H1 (cell line): ENCODE results near the gene ZNF831. TPM values are rescaled to one million over a fixed set of nuclear protein-coding genes. Genes with fewer than 3 reads are reported as not detected.

ENCODE experiments used
- CTCF ChIA-PET: fragments of 300-600 bp; sonication (Branson Sonifier 250); formaldehyde crosslinking; loops from one replicate; lab custom pipeline; 2021; ENCODE audit not compliant: partially characterized antibody; lab: Charles Lee
- POLR2A ChIA-PET: fragments of 300-600 bp; sonication (Branson Sonifier 250); formaldehyde crosslinking; loops from one replicate; lab custom pipeline; 2021; ENCODE audit warnings: inconsistent platforms; ENCODE audit not compliant: partially characterized antibody; lab: Charles Lee
- DNase-seq, 2 experiments: peaks; one replicate each; pipeline versions ENCODE4 v3.0.0 to v3.0.0-alpha.2; 2010 to 2022; ENCODE audit warnings: low spot score in 2 of 2, low read depth in 1 of 2, mixed read lengths in 1 of 2
- FAIRE-seq: peaks from 2 replicates; lab custom pipeline; 2011; peaks lifted over from hg19 to GRCh38; lab: Jason Lieb, UNC
- H2AFZ ChIP-seq: 2 replicates; pipeline ENCODE4 v1.8.1; 2012; ENCODE audit warnings: low read length, inconsistent platforms
- H2AK5ac ChIP-seq: 2 replicates; pipeline ENCODE4 v1.6.1; 2013; ENCODE audit warnings: low read depth, low read length
- H2BK120ac ChIP-seq: replicated peaks from 2 replicates; pipeline ENCODE3; 2013; ENCODE audit warnings: low read depth, low read length, inconsistent platforms
- H2BK12ac ChIP-seq: 2 replicates; pipeline ENCODE4 v1.6.1; 2013; ENCODE audit warnings: low read depth, low read length
- H2BK15ac ChIP-seq: 2 replicates; pipeline ENCODE4 v1.6.1; 2013; ENCODE audit warnings: low read length
- H2BK20ac ChIP-seq: 2 replicates; pipeline ENCODE4 v1.6.1; 2013; ENCODE audit warnings: low read length
- H2BK5ac ChIP-seq: 2 replicates; pipeline ENCODE4 v1.6.1; 2013; ENCODE audit warnings: low read depth, low read length
- H3K14ac ChIP-seq: 2 replicates; pipeline ENCODE4 v1.6.1; 2013; ENCODE audit warnings: inconsistent platforms; ENCODE audit not compliant: insufficient read length
- H3K18ac ChIP-seq: 2 replicates; pipeline ENCODE4 v1.6.1; 2013; ENCODE audit warnings: low read length; ENCODE audit errors: extremely low read depth
- H3K23ac ChIP-seq: 2 replicates; pipeline ENCODE4 v1.6.1; 2013; ENCODE audit warnings: inconsistent platforms; ENCODE audit not compliant: insufficient read length
- H3K23me2 ChIP-seq: 2 replicates; pipeline ENCODE4 v1.6.1; 2013; ENCODE audit warnings: low read depth, low read length
- H3K27ac ChIP-seq: 2 replicates; pipeline ENCODE4 v1.6.1; 2011; ENCODE audit warnings: low read depth, low read length, inconsistent platforms
- H3K27me3 ChIP-seq, 4 experiments: replicated peaks in 1 of 4; 1 replicate in 1 of 4; 2 replicates in 3 of 4; pipeline versions ENCODE4 v1.6.1 to v1.8.1; 2011 to 2013; ENCODE audit warnings: low read length in 3 of 4, mild to moderate bottlenecking in 3 of 4, inconsistent platforms in 2 of 4, mixed read lengths in 2 of 4, moderate library complexity in 1 of 4; ENCODE audit not compliant: control insufficient read depth in 3 of 4, insufficient read depth in 3 of 4; ENCODE audit errors: extremely low read depth in 1 of 4
- H3K36me3 ChIP-seq, 4 experiments: 2 replicates each; pipeline versions ENCODE4 v1.6.1 to v1.8.1; 2011 to 2013; ENCODE audit warnings: mild to moderate bottlenecking in 4 of 4, low read length in 3 of 4, moderate library complexity in 2 of 4, control low read depth in 1 of 4, inconsistent platforms in 1 of 4; ENCODE audit not compliant: insufficient read depth in 4 of 4, control insufficient read depth in 2 of 4
- H3K4ac ChIP-seq: replicated peaks from 2 replicates; pipeline ENCODE3; 2013; ENCODE audit warnings: low read length, low read depth, mixed read lengths, inconsistent platforms; ENCODE audit not compliant: insufficient read length
- H3K4me1 ChIP-seq, 4 experiments: replicated peaks in 1 of 4; 1 replicate in 1 of 4; 2 replicates in 3 of 4; pipeline versions ENCODE4 v1.6.1 to v1.8.1; 2011 to 2013; ENCODE audit warnings: low read length in 3 of 4, inconsistent platforms in 2 of 4, mixed read lengths in 1 of 4; ENCODE audit not compliant: insufficient read depth in 4 of 4, control insufficient read depth in 3 of 4
- H3K4me2 ChIP-seq, 2 experiments: 2 replicates each; pipeline versions ENCODE4 v1.6.1 to v1.8.1; 2011 to 2013; ENCODE audit warnings: low read depth in 2 of 2, low read length in 2 of 2, control low read depth in 1 of 2, inconsistent platforms in 1 of 2, mild to moderate bottlenecking in 1 of 2; ENCODE audit not compliant: insufficient read depth in 1 of 2
- H3K4me3 ChIP-seq, 4 experiments: fragments of 200-600, 300-600 bp in 1 of 4; sonication (generic), shearing (Covaris generic), sonication (Bioruptor Twin) in 1 of 4; 2 replicates each; pipeline versions ENCODE4 v1.5.1 to v1.8.1; 2011 to 2016; ENCODE audit warnings: low read length in 4 of 4, low read depth in 3 of 4, control low read depth in 2 of 4, inconsistent platforms in 2 of 4, mild to moderate bottlenecking in 2 of 4, mixed read lengths in 1 of 4, moderate library complexity in 1 of 4; ENCODE audit not compliant: insufficient read depth in 2 of 4; ENCODE audit errors: extremely low read depth in 1 of 4
- H3K56ac ChIP-seq: replicated peaks from 2 replicates; pipeline ENCODE3; 2013; ENCODE audit warnings: low read depth, mild to moderate bottlenecking, mixed read lengths, low read length, inconsistent platforms; ENCODE audit not compliant: insufficient read length
- H3K79me1 ChIP-seq: 2 replicates; pipeline ENCODE4 v1.6.1; 2013; ENCODE audit warnings: low read depth, low read length, control low read depth
- H3K79me2 ChIP-seq, 2 experiments: 2 replicates each; pipeline versions ENCODE4 v1.6.1 to v1.8.1; 2012 to 2013; ENCODE audit warnings: low read length in 2 of 2, mild to moderate bottlenecking in 2 of 2, inconsistent platforms in 1 of 2; ENCODE audit not compliant: insufficient read depth in 2 of 2, control insufficient read depth in 1 of 2
- H3K9ac ChIP-seq, 4 experiments: replicated peaks in 1 of 4; 1 replicate in 1 of 4; 2 replicates in 3 of 4; pipeline versions ENCODE4 v1.6.1 to v1.8.1; 2011 to 2013; ENCODE audit warnings: low read depth in 3 of 4, low read length in 3 of 4, control low read depth in 2 of 4, mild to moderate bottlenecking in 2 of 4, moderate library complexity in 2 of 4, inconsistent platforms in 1 of 4; ENCODE audit errors: extremely low read depth in 1 of 4
- H3K9me3 ChIP-seq, 2 experiments: 2 replicates each; pipeline versions ENCODE4 v1.6.1 to v1.8.1; 2012 to 2013; ENCODE audit warnings: mild to moderate bottlenecking in 2 of 2, moderate library complexity in 2 of 2, control low read depth in 1 of 2, inconsistent platforms in 1 of 2, low read depth in 1 of 2, low read length in 1 of 2, mixed read lengths in 1 of 2; ENCODE audit not compliant: insufficient read depth in 2 of 2
- H4K20me1 ChIP-seq, 2 experiments: replicated peaks in 1 of 2; 2 replicates each; pipeline versions ENCODE3 to v1.8.1; 2011 to 2013; ENCODE audit warnings: inconsistent platforms in 2 of 2, low read length in 2 of 2, mild to moderate bottlenecking in 1 of 2; ENCODE audit not compliant: insufficient read depth in 2 of 2, control insufficient read depth in 1 of 2
- H4K5ac ChIP-seq: 2 replicates; pipeline ENCODE4 v1.6.1; 2013; ENCODE audit warnings: low read length, low read depth, mixed read lengths, inconsistent platforms; ENCODE audit not compliant: insufficient read length
- H4K8ac ChIP-seq: 2 replicates; pipeline ENCODE4 v1.8.0; 2013; ENCODE audit warnings: mild to moderate bottlenecking, moderate library complexity, low read length, inconsistent platforms; ENCODE audit not compliant: insufficient read depth; ENCODE audit errors: extremely low read depth
- H4K91ac ChIP-seq: replicated peaks from 2 replicates; pipeline ENCODE3; 2013; ENCODE audit warnings: low read length, mixed read lengths, inconsistent platforms; ENCODE audit not compliant: insufficient read length
- CREB1 ChIP-seq: IDR thresholded peaks from 2 replicates; pipeline ENCODE4 v1.6.1; 2012; ENCODE audit warnings: inconsistent platforms
- RFX5 ChIP-seq: IDR thresholded peaks from 2 replicates; pipeline ENCODE4 v1.6.1; 2011; ENCODE audit warnings: low read depth, low read length, improper control_type of control experiment, borderline replicate concordance
- WGBS, 2 experiments: shearing (Covaris generic) in 1 of 2; methylation state at CpG; one replicate each; pipeline versions ENCODE4 v1.1.6 to v1.1.7; 2013 to 2015; ENCODE audit warnings: low lambda C conversion rate in 2 of 2, mixed read lengths in 2 of 2, inconsistent platforms in 1 of 2, low coverage in 1 of 2, missing lambda C conversion rate in 1 of 2; ENCODE audit not compliant: insufficient replicate concordance in 2 of 2, insufficient coverage in 1 of 2, insufficient read length in 1 of 2; ENCODE audit errors: extremely low coverage in 1 of 2, missing lambda C conversion rate in 1 of 2; 5-methylcytosine and 5-hydroxymethylcytosine counted together
- polyA plus RNA-seq, 7 experiments: library from polyadenylated mRNA; depleted of rRNA in 3 of 7; stranded (reverse) in 5 of 7; unstranded in 2 of 7; fragments of >200 nt in 5 of 7; fragments of 200-250 nt in 2 of 7; gene quantifications; 1 replicate in 5 of 7; 2 replicates in 1 of 7; 4 replicates in 1 of 7; pipeline versions ENCODE4 v1.2.1 to v1.2.3, GENCODE V29; 2011 to 2013; ENCODE audit warnings: missing spikeins in 2 of 7, mixed read lengths in 2 of 7
- total RNA-seq: library from RNA; stranded (reverse); fragmentation: NEBNext Ultra II Directional; extraction: Animal tissue kit (Norgen Biotek cat#: 25700); gene quantifications from 2 replicates; pipeline ENCODE4 v1.2.1, GENCODE V29; 2021

The ZNF831 gene
- total and polyA plus RNA-seq, 2 of the 8 experiments (the other 6 are each of a cell fraction or from before 2014, with no cell fraction given), result not detected

DNA sequence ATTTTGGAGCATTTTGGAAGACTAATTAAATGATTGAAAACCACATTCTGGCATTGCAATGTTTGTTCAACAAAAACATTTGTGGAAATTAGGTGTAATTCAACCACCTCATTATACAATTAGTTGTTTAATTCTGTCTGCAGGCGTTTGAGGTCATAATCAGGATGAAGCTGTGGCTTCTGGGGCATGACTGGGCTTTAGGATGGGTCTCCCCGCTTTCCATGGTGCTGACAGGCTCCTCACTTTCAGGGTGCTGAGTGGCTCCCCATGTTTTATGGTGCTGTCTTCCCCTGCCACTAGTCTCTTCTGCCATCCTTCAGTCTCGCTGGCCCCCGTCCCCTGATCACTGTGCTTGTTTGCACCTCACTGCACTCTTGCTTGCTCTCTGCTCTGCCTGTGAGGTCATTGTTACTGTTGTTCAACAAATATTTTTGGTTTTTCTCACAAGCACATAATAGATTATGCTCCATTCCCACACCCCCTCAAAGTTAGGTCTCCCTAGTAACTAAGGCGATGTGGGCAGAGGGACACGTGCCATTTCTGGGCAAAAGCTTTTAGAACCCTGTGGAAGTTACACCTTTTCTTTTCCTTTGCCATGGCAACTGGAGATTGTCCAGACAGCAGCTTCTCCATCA, 25.4 kb upstream of the ZNF831 start:
- no peak overlapping the region for H4K8ac ChIP-seq
- H3K4me2 ChIP-seq, result no peak overlapping the region
- no peak overlapping the region for H3K27ac ChIP-seq
- H3K23me2 ChIP-seq, result no peaks in the 10 kb centered on the region
- no peaks in the 10 kb centered on the region for H3K79me1 ChIP-seq
- H3K18ac ChIP-seq, result no peak overlapping the region
- no peak overlapping the region for H2BK120ac ChIP-seq
- no peak overlapping the region for H2AK5ac ChIP-seq
- H3K9me3 ChIP-seq, result peaks cover 30 to 35% of the 10 kb centered on the region in 2 experiments
- no peaks in the 10 kb centered on the region for H4K20me1 ChIP-seq
- CTCF ChIA-PET, result no interaction called here
- H2BK15ac ChIP-seq, result no peak overlapping the region
- no peaks in the 10 kb centered on the region for H3K79me2 ChIP-seq
- H3K23ac ChIP-seq, result no peak overlapping the region
- POLR2A ChIA-PET, result no interaction called here
- no peak for DNase-seq
- H3K36me3 ChIP-seq, result no peaks in the 10 kb centered on the region
- no peaks in the 10 kb centered on the region; a peak in 1 of 7 replicates for H3K27me3 ChIP-seq
- H3K14ac ChIP-seq, result no peak overlapping the region
- 91% methylated on average over 6 of the region's 6 CpGs; no CpG with 5 or more reads in 1 of the 2 experiments for WGBS, 2 experiments
- no peak overlapping the region for H3K9ac ChIP-seq
- no peak for FAIRE-seq
- H2AFZ ChIP-seq, result no peak overlapping the region
- no peak overlapping the region for H3K4ac ChIP-seq
- H4K5ac ChIP-seq, result no peak overlapping the region
- no peak overlapping the region for H2BK12ac ChIP-seq
- no peak overlapping the region for H3K4me3 ChIP-seq
- H3K4me1 ChIP-seq, result no peaks in the 10 kb centered on the region
- no peak overlapping the region for H2BK20ac ChIP-seq
- H4K91ac ChIP-seq, result no peak overlapping the region
- H3K56ac ChIP-seq, result no peak overlapping the region
- no peak overlapping the region for H2BK5ac ChIP-seq
- TF ChIP-seq CREB1 (no peak), RFX5 (no peak)
